GM19193 (cell line): ENCODE data around the gene DNAH6.

Experiments
- POLR2A ChIP-seq: IDR thresholded peaks from 4 replicates; pipeline ENCODE4 v1.6.1; 2011; ENCODE audit not compliant: insufficient read depth, insufficient read length; ENCODE audit errors: extremely low read depth

Gene DNAH6

GRCh38 chr2:84858123-84858522, 341.8 kb downstream of the DNAH6 start:
- TF ChIP-seq POLR2A, result no peak

DNA sequence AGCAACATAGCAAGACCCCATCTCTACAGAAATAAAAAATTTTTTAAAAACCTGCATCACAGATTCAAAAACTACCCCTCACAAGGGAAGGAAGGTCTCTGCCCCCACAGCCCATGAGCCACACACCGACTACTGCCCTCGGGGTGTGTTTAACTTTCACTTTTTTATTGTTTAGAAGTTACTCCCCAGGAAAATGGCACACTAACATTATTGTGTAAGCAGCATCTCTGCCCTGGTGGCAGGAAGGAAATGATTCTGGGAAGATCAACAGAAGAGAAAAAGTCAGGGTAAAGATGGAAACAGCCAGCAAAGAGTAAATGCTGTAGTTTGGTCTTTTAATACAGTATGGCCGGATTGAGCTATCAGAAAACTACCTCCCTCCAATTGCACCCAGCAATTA, 342.6 kb downstream of the DNAH6 start:
- no peak for TF ChIP-seq POLR2A

- no peak for TF ChIP-seq POLR2A
These were observed 345.2 kb downstream of the DNAH6 start for GRCh38 chr2:84861539-84861938.

DNA sequence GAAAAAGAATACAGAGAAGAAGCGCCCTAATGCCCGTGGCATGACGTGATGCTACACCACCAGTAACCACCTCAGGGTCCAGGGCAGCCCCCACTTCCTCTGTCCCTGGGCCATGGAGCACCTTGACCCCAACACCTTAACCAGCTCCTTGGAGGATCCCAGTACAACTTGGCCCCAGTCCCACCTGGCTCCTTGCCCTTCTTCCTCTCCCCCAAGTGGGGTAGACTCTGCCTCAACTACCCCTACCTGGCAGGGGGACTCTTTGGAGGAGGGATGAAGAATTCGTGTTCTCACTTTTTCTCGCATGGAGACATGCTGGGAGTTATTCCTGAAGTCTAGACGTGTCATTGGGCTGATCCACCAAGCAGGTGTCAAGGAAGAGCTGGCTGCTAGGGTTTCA, 345.7 kb downstream of the DNAH6 start:
- no peak for TF ChIP-seq POLR2A

DNA sequence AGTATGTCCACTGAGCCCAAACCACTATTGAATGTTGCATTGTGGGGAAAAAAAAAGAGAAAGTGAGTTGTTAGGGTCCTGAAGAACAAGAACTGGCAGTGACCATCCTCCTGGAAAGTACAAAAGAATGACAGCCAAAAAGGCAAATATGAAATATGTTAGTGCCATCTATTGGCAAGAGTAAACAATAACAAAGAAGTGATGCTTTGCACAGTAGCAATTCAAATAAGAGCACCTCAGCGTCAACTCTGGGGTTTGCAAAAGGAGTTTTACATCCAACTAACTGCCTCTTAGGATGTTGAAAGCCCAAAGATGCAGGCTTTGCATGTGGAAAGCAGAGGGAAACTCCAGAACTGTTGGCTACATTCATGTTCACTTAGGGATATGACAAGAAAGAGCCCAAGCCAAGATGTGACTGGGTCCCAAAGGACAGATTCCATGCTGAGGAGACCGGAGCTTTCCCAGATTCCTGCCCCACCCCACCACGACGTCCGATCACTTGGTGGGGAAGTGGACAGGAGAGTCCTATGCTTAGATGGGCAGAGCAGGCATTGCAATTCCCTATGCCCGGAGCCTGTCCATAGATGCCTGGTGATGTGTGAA, 349.0 kb downstream of the DNAH6 start:
- TF ChIP-seq POLR2A, result no peak

- no peak for TF ChIP-seq POLR2A
These were observed 349.8 kb downstream of the DNAH6 start for GRCh38 chr2:84866122-84866521.
